HG03342 (cell line): Measurements from ENCODE around the gene ADAMTS9.

Source experiments
- ATAC-seq: cut with Tn5 transposase; IDR thresholded peaks from one replicate; pipeline ENCODE4 v1.9.1; 2021; ENCODE audit warnings: mild to moderate bottlenecking, moderate library complexity; ENCODE audit not compliant: unreplicated experiment

The ADAMTS9 gene, protein sequence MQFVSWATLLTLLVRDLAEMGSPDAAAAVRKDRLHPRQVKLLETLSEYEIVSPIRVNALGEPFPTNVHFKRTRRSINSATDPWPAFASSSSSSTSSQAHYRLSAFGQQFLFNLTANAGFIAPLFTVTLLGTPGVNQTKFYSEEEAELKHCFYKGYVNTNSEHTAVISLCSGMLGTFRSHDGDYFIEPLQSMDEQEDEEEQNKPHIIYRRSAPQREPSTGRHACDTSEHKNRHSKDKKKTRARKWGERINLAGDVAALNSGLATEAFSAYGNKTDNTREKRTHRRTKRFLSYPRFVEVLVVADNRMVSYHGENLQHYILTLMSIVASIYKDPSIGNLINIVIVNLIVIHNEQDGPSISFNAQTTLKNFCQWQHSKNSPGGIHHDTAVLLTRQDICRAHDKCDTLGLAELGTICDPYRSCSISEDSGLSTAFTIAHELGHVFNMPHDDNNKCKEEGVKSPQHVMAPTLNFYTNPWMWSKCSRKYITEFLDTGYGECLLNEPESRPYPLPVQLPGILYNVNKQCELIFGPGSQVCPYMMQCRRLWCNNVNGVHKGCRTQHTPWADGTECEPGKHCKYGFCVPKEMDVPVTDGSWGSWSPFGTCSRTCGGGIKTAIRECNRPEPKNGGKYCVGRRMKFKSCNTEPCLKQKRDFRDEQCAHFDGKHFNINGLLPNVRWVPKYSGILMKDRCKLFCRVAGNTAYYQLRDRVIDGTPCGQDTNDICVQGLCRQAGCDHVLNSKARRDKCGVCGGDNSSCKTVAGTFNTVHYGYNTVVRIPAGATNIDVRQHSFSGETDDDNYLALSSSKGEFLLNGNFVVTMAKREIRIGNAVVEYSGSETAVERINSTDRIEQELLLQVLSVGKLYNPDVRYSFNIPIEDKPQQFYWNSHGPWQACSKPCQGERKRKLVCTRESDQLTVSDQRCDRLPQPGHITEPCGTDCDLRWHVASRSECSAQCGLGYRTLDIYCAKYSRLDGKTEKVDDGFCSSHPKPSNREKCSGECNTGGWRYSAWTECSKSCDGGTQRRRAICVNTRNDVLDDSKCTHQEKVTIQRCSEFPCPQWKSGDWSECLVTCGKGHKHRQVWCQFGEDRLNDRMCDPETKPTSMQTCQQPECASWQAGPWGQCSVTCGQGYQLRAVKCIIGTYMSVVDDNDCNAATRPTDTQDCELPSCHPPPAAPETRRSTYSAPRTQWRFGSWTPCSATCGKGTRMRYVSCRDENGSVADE (N-terminal part only)

DNA sequence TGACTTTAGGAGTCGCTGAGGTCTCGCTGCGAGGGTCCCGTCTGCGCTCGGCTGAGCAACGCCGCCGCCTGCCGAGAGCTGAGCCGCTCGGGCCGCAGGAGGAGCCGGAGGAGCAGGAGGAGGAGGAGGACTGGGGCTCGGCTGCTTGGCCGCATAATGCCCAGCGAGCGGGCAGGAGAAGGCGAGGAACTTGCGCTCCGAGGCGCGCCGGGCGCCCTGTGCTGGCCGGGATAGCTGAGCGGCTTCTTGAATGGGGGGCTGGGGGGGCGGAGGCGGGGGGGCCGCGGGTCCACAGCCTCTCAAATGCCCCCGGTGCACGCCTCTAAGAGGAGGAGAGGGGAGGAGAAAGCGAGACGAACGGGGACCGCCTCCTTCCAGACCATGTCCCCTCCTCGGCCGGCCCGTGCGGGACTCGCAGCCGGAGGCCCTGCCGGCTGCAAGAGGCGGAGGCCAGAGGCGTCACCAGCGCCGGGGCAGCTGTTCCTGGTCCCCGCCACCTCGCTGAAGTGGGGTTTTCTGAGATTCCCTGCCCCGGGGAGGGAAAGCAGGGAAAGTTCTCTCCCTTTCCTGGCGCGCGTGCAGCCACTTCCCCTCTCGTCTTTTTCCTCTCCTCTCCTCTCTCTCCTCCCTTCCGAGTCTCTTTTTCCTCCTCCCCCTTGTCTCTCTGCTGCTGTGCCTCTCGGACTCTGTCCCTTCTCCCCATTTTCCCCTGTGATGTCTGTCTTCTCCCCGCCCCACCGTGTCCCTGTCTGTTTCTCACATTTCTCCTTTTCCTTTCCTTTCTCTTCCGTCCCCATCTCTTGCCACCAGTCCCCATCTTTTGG is at the start of gene ADAMTS9:
Gene ADAMTS9 (minus strand): TSS at position 220 of the 824 bp plus-strand sequence. CDS start 343 bp downstream, outside the sequence.
- no peak for ATAC-seq

DNA sequence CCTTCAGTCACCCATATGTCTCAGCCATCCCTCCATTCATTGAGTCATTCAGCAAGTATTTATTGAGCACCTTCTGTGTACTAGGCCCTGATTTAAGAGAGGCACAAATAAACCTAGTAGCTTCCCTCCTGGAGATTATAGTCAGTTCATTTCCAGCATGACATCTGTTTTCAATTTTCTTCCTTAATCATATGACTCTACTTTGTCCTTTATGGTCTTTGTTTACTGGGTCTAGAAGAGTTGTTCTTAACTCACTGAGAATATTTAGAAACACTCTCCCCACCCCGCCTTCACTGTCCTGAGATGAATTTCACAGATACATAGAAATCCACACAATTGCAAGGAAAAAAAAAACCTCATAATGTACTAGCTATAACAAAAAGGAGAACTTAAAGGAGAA is 44.8 kb upstream of the ADAMTS9 start:
- ATAC-seq: no peak

DNA sequence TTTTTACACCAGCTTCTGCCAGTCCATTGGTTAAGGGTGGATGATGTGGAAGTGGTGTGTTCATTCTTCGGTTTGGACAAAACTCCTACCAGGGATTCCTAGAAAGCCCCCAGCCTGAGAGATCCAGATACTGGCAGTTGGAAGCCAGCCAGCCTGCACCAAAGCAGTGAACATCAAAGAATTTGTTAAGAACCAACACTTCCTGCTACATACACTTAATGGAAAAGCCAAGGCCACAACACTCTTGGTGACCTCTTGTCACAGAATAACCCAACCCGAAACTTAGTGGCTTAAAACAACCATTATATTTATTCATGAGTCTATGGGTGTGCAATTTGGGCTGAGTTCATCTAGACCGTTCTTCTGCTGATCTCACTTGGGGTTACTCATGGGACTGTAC is 42.9 kb upstream of the ADAMTS9 start:
- ATAC-seq: no peak

DNA sequence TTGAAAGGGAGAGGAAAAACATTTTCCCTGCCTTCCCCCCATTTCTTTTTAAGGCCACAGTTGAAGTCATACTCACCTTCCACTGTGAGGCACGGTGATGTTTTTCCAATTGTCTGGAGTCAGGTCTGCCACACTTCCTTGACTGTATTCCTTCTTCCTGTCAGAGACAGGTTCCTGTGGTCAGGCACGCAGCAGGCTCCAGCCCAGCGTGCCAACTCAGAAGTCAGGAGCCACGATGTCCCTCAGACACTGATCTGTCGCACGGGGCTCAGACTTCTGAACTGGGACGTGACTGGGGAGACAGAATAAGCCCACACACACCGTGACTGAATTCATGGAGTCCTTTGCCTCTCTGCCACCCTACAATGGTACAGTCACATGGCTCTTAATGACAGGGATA is 41.2 kb upstream of the ADAMTS9 start:
- ATAC-seq: no peak

DNA sequence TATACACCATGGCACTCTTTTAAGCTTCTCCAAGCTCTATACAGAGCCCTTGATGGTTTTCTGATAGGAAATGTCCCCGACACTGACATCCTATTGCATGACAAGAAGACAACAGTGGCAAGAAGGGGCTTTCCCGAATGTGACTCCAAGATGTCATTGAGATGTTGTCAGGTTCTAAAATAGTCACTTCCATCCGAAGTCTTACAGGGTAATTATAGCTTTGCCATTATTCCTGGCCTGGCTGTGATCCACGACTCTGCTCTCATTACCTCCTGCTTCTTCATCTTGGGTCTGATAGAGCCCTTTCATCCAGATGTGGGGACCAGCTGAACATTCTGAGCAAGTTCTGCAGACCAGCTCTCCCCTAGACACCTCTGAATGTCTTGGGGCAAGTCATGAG is 40.6 kb upstream of the ADAMTS9 start:
- no peak for ATAC-seq

DNA sequence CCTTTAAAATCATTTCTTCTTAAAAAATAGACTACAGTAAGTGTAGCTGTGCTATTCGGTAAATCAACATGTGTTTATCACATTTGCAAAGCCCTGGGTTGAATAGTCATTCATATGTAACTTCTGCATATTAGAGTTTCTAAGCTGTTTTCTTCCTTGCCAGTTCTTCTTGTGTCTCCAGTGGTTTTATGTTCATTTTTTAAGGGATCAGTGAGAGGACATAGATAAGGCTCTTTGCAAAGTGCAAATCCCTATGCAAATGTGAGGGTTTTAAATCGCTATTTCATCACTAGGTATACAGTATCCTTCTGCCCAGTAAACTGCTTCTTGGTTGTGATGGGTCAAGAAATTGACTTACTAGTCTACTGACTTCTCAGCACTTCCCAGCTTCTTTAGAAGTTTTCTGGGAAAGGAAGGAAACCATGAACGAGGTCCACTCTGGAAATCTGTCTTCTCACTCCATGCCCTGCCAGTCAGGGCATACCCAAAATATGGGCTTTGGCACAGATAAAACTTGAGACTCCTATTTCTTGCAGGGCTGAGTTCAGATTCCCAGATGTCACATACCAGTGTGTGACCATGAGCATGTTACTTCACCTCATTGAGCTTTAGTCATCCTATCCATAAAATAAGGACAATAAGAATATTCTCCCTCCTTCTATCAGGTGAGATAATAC is 38.8 kb upstream of the ADAMTS9 start:
- no peak for ATAC-seq

DNA sequence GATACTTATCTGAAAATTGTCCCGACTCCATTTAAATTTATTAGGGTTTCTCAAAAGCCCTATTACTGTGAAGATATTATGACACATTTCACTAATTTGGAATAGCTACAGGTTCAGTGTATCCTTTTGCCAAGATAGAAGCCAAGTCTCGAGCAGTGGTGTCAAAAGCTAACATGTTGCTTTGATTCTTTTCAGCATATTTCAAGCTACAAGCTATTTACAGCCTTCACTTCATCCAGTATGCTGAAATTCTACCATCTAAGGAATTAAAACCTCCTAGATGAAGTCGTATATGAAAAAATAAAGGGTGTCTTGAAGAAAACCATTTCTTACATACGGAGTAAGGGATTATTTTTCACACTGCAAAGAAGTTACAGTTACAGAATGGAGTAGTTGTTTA is 31.2 kb upstream of the ADAMTS9 start:
- ATAC-seq: no peak

DNA sequence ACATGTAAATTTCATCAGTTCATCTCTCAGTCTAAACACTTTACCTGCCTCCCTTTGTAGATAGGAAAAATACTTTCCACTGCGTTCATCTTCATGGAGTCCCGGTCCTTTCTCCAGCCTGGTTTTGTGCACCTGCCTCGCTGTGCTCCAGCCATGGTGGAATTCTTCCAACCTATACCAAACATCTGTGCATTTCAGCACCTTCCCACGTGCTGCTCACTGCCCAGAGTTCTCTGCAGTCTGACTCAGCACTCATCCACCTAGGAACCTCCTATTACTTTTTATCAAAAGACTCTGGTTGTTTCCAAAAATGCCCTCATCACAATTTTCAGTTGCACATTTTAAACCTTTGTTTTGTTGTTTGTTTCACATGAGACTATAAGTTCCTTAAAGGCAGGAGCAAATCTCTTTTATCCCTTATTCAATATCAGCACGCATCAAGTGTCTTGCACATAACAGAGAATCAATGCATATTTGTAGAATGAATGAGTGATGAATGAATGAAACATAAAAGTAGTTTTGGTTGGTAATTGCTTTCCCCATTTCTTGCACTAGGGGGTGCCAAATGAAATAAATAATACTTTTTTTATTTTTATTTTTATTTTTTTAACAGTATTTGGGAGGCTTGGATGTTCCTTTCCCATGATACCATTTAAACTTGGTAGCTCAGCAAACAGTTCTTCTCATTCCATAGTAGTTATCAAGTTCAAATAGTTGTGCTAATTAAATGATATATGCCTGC is 30.2 kb upstream of the ADAMTS9 start:
- ATAC-seq: no peak

DNA sequence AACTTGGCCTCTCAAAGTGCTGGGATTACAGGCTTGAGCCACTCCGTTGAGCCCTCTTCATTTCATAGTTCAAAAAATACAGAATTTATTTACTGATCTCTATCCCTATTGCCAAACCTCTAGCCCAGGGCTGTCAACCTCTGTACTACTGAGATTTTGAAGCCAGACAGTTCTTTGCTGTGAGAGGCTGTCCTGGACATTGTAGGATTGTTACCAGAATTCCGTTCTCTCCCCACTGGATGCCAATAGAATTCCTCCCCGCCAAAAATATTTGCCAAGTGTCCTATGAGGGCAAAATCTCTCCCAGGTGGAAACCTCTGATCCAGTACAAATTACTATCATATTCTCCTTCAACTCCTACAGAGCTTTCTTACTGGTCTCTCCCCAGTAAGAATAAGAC is 29.6 kb upstream of the ADAMTS9 start:
- ATAC-seq: no peak

DNA sequence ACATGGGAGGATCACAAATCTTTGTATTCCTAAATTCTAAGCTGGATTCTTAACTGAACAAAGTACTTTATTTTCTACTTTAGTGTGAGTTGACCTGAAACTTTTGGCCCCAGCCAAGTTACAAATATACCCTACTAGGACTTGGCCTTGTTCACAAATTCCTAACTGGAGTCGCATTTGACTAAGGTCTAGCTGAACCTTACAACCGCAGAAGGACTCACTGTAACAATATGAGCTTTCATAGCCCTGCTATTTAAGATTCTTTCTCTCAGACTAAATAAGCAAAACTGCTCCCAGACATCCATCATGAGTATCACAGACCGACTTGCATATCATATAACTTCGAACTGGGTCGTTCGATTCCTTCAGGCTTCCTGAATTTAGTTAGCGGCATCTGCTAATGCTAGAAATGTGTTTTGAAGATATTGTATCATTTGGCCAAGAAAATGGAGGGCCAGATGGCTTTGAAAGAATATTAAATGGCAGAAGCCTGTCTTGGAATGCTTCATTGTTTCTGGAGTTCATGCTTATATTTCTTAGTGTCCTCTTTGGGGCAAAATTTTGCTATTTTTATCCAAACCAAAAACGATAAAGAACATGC is 28.4 kb upstream of the ADAMTS9 start:
- no peak for ATAC-seq

DNA sequence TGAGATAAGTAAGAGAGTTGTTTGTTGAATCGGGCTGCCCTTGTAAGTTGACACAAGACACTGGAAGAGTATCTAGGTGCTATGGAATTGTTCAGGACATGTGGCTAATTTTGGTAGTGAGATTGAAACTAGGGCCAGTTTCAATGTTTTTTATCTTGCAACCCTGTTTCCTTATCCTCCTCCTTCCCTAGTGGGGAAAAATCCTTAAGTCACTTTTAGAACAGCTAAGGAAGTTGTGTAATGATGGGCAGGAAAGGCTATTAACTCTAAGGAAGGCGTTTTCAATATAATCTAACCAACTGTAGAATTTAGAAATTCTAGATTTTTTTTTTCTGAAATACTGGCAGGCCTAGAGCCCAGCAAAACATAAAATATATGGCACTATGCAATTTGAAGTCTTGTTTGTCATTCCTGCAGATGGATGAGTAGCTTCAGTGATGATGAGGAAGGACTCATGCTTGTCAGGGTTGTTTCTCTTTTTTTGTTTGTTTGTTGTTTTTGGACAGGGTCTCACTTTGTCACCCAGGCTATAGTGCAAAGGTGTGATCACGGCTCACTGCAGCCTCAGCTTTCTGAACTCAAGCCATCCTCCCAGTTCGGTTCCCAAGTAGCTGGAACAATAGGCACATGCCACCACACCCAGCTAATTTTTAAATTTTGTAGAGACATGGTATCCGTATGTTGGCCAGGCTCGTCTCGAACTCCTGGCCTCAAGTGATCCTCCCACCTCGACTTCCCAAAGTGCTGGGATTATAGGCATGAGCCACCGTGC is 27.6 kb upstream of the ADAMTS9 start:
- ATAC-seq: no peak

DNA sequence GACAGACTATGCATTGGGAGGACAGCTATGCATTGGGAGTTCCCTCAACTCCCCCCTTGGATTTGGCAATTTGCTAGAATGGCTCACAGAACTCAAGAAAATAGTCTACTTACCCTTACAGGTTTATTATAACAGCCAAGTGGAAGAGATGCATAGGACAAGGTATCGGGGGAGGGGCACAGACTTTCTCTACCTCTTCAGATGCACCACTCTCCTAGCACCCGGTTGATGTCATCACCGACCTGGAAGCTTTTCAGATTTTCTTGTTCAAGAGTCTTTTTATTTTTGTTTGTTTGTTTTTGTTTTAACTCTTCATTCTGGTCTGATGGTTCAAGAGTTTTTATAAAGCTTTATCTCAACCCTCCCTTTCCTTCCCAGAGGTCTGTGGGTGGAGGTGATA is 20.7 kb upstream of the ADAMTS9 start:
- no peak for ATAC-seq

DNA sequence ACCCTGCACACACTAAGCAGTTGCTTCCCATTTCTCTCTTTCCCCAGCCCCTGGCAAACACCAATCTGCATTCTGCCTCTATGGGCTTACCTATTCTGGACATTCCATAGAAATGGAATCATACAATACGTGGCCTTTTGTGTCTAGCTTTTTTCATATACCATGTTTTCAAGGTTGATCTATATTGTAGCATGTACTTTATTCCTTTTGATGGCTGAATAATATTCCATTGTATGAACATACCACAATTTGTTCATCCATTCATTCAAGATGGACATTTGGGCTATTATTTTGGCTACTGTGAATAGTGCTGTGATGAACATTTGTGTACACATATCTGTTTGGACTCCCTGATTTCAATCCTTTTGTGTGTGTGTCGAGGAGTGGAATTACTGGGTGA is 18.1 kb upstream of the ADAMTS9 start:
- ATAC-seq: no peak

DNA sequence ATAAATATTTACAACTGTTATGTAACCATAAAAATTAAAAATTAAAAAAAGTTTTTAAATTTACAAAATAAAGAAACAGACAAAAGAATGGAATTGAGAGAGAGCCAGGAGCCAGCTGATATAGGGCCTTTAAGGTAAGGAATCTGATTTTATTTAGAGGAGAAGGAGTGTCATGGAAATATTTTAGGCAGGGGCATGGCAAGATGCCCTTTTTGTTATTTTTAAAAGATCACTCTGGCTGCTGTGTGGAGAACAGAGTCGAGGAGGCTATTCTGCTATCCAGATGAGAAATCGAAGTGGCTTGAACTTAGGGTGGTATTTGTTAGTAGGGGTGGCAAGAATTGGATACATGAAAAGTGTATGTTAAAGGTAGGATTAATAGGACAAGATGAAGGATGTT is 9.1 kb upstream of the ADAMTS9 start:
- no peak for ATAC-seq

DNA sequence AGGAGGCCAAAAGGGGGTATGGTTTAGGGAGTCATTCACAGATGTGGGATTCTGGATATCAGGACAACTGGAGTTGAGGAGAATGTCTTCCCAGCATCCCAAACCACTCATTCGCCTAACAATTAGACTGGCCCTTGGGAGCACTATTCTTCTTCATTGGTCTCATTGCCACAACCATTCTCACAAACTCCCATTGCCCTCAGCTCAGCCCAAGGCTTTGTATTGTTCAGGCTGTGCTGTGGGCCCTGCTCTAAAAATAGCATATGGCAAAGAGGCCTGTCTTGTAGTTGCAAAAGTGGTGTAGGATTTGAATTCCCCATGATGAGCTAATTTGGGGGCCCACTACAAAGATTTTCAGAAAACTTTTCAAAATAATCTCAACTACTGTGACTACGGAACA is 6.3 kb upstream of the ADAMTS9 start:
- no peak for ATAC-seq

DNA sequence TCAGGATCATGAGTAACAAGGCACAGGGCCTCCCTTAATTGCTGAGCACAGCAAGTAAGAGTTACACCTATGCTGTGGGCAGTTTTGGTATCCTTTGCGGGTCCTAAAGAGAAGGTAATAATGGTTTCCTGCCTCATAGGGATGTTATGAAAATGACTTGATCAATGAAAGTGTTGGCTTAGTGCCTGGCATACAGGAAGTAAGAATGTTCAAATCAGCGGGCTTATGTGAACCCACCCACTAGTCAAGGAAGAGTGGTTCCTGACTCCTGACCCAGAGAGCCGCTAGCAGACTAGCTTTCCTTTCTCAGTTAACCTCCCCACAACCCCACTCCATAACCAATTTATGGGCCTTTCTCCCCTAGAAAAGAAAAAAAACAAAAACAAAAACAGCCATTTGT is 5.2 kb upstream of the ADAMTS9 start:
- no peak for ATAC-seq

DNA sequence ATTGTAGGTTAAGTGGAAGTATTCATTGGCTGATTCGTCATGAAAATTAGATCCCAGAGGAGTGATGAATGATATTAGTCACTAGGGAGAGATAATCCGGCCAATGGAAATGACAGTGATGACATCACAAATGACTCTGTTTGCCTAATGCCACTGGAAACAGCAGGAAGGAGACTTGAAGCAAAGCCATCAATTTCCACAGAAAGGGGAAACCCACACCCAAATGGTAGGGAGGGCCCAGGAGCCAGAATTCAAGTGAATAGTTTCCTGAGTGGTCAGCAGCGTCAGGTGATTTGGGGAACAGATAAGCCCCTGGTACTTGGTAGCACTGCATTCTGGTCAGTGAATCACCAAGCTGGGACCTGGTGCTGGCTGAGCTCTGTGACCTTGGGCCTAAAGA is 3.3 kb upstream of the ADAMTS9 start:
- ATAC-seq: no peak
